Measurements from ENCODE around the gene ZBTB17.
"Not testable (repeated sequence)": the region's sequence is repeated elsewhere in the genome, so short reads cannot be mapped to it uniquely, and the experiment has no call there.

Gene ZBTB17

DNA sequence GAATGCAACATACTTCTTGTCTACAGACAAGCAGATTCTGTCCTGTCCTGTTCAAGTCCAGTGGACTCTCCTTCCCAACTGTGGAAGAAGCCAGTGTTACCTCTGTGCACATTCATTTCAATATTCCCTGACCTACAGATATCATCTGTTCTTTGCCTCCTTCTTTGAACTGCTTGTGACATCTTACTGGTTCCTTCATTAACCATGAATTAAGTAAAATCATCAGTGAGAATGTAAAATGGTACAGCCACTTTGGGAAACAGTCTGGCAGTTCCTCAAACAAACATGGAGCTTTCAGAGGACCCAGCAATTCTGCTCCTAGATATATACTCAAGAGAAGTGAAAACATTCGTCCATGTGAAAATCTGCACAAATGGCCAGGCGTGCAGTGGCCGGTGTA, 34.9 kb upstream of the ZBTB17 start:
- no peak for DNase-seq

GRCh38 chr1:16009678-16010077, 33.8 kb upstream of the ZBTB17 start:
- DNase-seq, result no peak

DNA sequence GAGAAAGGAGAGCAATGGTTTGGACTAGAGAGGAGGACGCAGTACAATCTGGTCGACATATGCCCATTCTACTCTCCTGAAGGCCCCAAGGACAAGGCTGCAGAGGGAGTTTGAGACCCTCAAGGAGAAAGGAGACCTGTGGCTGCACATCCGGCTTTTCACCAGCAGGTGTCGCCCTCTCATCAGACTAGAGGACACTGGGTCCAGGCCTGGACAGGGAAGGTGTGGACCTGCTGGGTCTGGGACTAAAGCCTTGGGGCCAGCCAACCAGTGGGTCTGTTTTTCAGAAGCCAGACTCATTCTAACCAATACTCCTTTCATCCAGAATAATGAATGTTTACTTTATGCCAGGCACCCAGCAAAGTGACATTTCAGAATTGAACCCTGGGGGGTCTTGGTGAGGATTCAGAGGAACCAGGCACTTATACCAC, 33.1 kb upstream of the ZBTB17 start:
- peak; percentile 67 for DNase-seq

GRCh38 chr1:16007671-16008341, 31.9 kb upstream of the ZBTB17 start:
- no peak for DNase-seq

DNA sequence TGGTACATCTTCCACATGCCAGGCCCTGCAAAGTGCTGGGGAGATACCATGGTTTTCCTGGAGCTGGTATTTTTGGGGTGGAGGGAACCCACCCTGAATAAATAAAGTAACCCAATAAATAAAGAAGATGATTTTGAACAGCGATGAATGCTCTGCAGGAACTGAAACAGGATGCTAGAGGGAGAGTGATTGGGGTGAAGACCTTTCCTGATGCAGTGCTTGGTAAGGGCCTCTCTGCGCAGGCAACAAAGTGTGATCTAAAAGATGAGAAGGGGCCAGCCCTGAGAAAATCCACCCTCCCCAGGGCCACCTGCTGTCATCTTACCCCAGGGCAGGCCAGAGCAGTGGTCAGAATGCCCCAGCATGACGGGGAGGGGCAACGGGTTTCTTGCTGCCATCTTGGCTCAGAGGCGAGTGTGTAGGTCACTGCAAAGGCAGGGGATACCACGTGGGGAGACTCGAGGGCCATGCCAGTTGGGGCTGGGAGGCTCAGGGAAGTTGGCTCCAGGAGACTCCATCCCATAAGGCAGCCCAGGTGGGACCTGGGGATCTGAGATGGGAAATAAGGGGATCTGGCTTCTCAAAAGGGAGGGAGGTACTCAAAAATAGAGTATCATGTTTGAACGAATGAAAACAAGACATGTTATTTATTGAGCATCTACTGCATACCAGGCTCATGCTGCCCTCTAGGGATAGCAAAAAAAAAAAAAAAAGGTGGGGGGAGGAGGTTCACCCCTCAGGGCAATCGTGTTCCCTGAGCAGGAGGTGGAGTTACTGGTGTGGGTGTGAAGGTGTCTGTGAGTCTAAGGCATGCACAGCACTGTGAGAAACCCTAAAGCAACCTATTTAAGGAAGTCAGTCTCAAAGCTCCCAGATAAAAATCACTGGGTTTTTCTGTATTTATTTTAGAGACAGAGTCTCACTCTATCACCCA, 30.9 kb upstream of the ZBTB17 start:
- DNase-seq, result peak; percentile 21

DNA sequence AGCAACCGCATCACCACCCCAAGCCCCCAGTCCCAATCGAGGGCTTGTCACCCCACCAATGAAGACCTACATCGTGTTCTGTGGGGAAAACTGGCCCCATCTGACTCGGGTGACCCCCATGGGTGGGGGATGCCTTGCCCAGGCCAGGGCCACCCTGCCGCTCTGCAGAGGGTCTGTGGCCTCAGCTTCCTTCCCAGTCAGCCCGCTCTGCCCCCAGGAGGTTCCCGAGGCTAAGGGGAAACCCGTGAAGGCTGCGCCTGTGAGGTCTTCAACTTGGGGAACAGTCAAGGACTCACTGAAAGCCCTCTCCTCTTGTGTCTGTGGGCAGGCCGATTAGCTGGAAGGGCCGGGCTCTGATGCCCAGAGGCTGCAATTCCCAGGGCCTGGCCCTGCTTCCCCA, 30.1 kb upstream of the ZBTB17 start:
- DNase-seq, result no peak

- no peak for DNase-seq
Measured at GRCh38 chr1:16005597-16005996, 29.7 kb upstream of the ZBTB17 start.

- DNase-seq, result not testable (repeated sequence)
Measured at GRCh38 chr1:16001274-16001673, 25.4 kb upstream of the ZBTB17 start.

- no peak for DNase-seq
Measured at GRCh38 chr1:15998929-15999328, 23.0 kb upstream of the ZBTB17 start.

GRCh38 chr1:15997637-15998280, 21.9 kb upstream of the ZBTB17 start:
- DNase-seq, result no peak

GRCh38 chr1:15997076-15997585, 21.2 kb upstream of the ZBTB17 start:
- DNase-seq, result no peak

DNA sequence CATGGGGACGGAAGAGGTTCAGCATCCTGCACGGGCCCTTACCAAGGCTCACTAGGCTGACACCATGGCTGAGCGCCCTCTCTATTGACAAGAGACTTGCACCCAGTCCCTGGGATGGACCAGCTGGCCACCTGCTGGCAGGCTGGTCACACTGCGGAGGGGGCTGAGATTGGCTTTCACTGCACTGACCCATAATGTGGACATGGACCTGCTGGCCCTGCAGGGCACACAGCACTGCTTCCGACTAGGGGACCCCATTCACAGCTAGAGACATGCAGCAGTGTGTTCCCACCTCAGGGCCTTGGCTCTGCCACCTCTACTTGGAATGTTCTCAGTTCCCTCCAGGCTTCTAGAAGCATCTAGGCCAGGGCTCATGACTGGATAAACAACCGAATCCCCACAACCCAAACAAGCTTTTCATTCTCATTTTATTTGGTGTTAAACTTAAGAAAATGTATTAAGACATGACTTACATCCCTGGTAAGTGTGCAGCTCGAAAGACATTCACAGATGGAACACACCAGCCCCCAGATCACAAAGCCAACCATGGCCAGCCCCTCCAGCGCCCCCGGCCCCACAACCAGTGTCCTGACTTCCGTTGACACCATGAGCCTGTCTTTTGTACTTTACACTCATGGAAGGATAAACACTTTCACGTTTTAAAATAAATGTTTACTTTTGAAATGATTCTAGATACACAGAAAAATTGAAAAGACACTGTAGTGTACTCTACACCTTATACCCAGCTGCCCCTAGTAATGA, 18.9 kb upstream of the ZBTB17 start:
- peak; percentile 45 for DNase-seq

- no peak for DNase-seq
Measured at GRCh38 chr1:15994081-15994480, 18.2 kb upstream of the ZBTB17 start.

GRCh38 chr1:15993666-15994065, 17.8 kb upstream of the ZBTB17 start:
- DNase-seq, result no peak

DNA sequence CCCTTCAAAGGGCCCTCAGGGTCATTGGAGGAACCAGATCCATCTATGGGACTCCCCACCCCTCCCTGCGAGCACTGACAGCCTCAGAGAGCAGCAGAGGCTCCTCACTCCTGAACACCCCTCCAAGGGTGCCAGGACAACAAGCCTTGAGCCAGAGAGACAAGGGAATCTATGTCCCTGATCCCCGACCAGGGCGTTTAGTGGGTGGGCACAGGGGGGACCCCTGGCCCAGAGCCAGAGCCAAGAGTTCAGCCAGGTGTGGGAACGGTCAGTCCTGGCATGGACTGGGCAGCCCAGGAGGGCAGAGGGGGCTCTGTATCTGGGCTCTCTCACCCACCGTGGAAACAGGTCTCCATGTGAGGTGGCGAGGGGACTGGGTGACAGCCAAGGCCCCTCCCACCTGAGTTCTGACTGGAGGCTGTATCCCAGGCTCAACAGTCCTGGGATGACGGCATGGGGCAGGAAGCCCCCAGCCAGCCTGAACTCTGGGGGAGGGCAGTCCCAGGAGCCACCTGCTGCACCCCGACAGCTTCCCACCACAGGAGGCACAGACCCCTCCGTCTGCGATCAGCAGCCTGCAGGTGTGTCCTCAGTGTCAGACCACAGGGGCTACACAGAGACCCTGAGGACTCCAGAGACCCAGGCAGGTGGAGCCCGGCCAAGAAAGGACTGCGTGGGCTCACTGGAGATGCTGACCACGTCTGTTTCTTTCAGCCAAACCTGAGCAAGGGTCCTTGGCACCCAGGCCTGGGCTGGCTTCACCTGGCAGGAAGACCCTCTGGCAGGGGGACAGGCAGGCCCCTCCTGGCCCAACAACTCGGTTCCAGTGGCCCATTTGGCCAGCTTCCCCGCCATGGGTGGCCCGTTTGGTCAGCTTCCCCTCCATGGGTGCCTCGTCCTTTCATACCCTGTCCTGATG, 16.9 kb upstream of the ZBTB17 start:
- DNase-seq, result no peak

DNA sequence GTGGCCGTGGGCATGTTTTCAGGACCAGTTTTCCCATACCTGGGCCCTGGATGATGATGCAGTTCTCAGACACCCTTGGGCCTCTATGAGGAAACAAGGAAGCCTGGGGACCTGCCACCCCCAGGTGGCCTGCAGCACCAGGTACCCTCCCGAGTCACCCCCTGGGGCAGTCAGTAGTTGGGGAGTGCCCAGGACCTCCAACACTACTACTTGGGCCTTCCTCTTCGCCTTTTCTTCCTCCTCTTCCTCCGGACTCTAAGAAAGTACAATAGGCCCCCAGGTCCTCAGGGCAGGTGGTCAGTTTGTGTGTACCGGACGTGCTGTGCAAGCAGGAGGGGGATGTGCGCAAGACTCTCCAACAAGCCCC, 16.3 kb upstream of the ZBTB17 start:
- DNase-seq, result no peak

DNA sequence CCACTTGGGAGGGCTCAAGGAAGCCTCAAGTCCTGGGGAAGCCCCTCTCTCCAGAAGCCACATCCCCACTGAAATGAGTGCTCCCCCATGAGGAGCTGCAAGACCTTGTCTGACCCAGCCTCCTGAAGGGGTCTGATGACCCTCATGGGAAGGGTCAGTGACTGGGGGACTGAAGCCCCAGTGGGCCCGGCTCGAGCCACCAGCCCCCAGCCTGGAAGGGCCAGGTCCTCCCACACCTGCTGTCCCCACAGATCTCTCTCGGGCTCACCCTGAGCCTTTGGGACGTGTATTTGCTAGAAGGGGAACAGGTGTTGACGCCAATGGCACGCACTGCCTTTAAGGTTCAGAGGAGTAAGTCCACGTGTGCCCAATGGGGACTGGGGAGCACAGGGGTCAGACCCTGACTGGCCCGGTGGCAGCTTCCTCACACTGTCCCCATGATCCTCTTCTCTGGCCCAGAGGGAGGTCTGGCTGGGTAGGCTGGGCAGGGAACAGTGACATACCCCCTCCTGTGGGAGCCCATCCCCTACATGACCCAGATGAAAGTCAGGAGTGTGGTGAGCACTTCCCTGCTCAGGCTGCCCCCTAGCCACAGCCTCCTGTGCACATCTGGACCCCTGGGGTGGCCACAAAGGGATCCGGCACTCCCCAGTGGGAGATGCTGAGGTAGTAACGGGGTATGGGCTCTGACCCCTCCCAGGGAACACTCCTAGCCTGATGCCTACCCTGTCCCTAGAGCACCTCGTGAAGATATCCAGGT, 15.7 kb upstream of the ZBTB17 start:
- no peak for DNase-seq

GRCh38 chr1:15989776-15990175, 13.9 kb upstream of the ZBTB17 start:
- DNase-seq, result no peak

GRCh38 chr1:15988856-15989736, 13.2 kb upstream of the ZBTB17 start:
- no peak for DNase-seq
